Measurements from ENCODE around the gene NHSL1. TPM values are rescaled to one million over a fixed set of nuclear protein-coding genes. Genes with fewer than 3 reads are reported as not detected.

NHSL1 gene
- total RNA-seq, 2 experiments from 2014 or later, result 0.06 to 0.08 TPM

DNA sequence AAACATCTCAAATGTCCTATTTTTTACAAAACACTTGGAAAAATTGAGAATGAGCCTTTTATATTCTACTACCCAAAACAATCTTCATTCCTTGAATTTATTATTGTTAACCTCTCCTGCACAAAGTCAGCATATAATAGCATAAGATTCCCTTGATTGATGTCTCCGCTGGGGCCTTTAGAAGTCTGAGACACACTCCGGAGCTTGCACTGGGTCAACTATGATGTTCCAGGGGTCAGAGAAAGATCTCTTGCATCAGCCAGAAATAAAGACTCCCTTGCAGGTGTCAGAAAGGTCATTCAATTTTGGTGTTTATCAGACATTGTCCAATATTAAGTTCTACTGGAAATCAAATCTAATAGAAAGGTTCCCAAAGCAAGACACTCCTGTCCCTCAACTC lies 29.7 kb upstream of the NHSL1 start:
- Mint-ChIP-seq H3K27me3 (peaks cover 13% of the 10 kb centered on the region), H3K36me3 (ENCODE audit: low read depth) (no peaks in the 10 kb centered on the region), H3K4me3 (no peak overlapping the region), H3K27ac (no peak overlapping the region), H3K4me1 (ENCODE audit: low read depth) (no peaks in the 10 kb centered on the region), H3K9me3 (no peaks in the 10 kb centered on the region)
- TF ChIP-seq, protein P1, sequence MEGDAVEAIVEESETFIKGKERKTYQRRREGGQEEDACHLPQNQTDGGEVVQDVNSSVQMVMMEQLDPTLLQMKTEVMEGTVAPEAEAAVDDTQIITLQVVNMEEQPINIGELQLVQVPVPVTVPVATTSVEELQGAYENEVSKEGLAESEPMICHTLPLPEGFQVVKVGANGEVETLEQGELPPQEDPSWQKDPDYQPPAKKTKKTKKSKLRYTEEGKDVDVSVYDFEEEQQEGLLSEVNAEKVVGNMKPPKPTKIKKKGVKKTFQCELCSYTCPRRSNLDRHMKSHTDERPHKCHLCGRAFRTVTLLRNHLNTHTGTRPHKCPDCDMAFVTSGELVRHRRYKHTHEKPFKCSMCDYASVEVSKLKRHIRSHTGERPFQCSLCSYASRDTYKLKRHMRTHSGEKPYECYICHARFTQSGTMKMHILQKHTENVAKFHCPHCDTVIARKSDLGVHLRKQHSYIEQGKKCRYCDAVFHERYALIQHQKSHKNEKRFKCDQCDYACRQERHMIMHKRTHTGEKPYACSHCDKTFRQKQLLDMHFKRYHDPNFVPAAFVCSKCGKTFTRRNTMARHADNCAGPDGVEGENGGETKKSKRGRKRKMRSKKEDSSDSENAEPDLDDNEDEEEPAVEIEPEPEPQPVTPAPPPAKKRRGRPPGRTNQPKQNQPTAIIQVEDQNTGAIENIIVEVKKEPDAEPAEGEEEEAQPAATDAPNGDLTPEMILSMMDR (IDR thresholded peaks at IDR 0.05), result no peak
- H3K36me3 ChIP-seq (ENCODE audit: insufficient read depth, low read length), result no peaks in the 10 kb centered on the region
- H3K4me3 ChIP-seq (ENCODE audit: low read length), result no peak overlapping the region
- intact Hi-C loops (cut with DNase I, micrococcal nuclease), result no loop called here
- ChIA-PET CTCF (no interaction called here), POLR2A (no interaction called here)
- no peaks in the 10 kb centered on the region for H3K4me1 ChIP-seq (ENCODE audit: insufficient read depth, low read length)
- peaks cover 8 to 12% of the 10 kb centered on the region in 2 experiments for H3K27me3 ChIP-seq (ENCODE audit: control insufficient read depth in 1 of 2, insufficient read depth in 2 of 2, low read length in 2 of 2)
- DNase-seq (no peak), ATAC-seq (ENCODE audit: poor library complexity) (no peak)
- H3K9me3 ChIP-seq (ENCODE audit: control insufficient read depth in 1 of 2, insufficient read depth in 1 of 2, low read length in 2 of 2), result no peaks in the 10 kb centered on the region
- no peak overlapping the region for H3K27ac ChIP-seq (ENCODE audit: low read depth in 1 of 2, low read length in 2 of 2)

DNA sequence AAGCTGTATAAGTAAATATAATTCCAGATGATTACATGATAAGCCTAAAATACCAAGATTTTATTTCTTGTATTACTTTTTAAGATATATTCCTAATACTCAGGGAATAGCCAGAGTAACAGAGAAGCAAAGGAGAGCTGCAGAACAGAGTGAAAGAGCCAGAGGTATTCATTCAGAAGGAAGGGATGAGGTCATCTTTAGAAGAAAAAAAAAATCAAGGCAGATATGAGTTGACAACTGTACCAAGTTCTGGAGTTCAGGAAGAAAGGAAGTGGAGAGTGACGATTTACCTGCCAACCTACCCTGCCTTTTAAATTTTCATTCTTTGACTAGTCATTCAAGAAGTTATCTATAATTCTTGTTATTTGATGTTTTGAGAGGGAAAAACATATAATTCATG lies 28.8 kb upstream of the NHSL1 start:
- TF ChIP-seq, protein P1 (IDR thresholded peaks at IDR 0.05), result no peak
- Mint-ChIP-seq H3K27me3 (peaks cover 13% of the 10 kb centered on the region), H3K4me3 (no peak overlapping the region), H3K4me1 (ENCODE audit: low read depth) (no peaks in the 10 kb centered on the region), H3K36me3 (ENCODE audit: low read depth) (no peaks in the 10 kb centered on the region), H3K27ac (no peak overlapping the region), H3K9me3 (no peaks in the 10 kb centered on the region)
- no peak for DNase-seq
- intact Hi-C loops (cut with DNase I, micrococcal nuclease), result no loop called here
- Histone ChIP-seq H3K27ac (ENCODE audit: low read depth in 1 of 2, low read length in 2 of 2) (no peak overlapping the region), H3K9me3 (ENCODE audit: control insufficient read depth in 1 of 2, insufficient read depth in 1 of 2, low read length in 2 of 2) (no peaks in the 10 kb centered on the region), H3K4me3 (ENCODE audit: low read length) (no peak overlapping the region), H3K4me1 (ENCODE audit: insufficient read depth, low read length) (no peaks in the 10 kb centered on the region), H3K36me3 (ENCODE audit: insufficient read depth, low read length) (no peaks in the 10 kb centered on the region), H3K27me3 (ENCODE audit: control insufficient read depth in 1 of 2, insufficient read depth in 2 of 2, low read length in 2 of 2) (peaks cover 8 to 12% of the 10 kb centered on the region in 2 experiments)
- no peak for ATAC-seq (ENCODE audit: poor library complexity)
- ChIA-PET POLR2A (no interaction called here), CTCF (interaction anchor here (1.4 kb wide), 1 partner anchor 9 kb away, joined by 3 read pairs; no protein-coding TSS in a partner anchor)

DNA sequence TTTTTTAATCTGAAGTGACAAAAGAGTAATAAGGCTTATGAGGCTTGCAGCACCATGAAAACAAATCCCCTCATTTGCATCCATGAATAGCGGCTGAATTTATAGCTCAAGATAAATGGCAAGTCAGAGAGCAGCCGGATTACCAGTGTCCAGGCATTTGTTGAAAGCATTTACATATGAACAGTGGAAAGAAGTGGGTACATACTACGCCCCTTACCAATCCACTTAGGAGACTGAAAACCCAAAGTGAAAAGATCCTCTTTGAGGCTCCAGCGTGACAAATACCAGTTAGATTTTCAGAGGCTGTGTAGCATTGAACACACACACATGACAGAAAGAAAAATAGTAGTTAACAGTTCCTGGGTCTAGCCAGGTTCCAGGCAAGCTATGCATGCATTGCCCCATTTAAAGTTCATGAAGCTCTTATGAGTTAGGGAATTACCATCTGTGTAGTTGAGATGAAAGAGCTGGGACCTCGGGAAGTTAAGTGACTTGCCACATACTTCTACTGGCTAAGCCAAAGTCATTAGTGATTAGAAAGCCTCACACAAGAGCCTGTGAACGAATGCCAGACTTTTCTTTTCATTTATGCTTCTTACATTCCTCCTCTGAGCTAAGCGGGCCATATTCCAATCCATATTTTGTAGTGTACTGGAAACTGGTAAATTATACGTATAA lies 28.3 kb upstream of the NHSL1 start:
- DNase-seq (no peak), ATAC-seq (ENCODE audit: poor library complexity) (no peak)
- H3K4me1 ChIP-seq (ENCODE audit: insufficient read depth, low read length), result no peaks in the 10 kb centered on the region
- H3K9me3 ChIP-seq (ENCODE audit: control insufficient read depth in 1 of 2, insufficient read depth in 1 of 2, low read length in 2 of 2), result no peaks in the 10 kb centered on the region
- Mint-ChIP-seq H3K36me3 (ENCODE audit: low read depth) (no peaks in the 10 kb centered on the region), H3K9me3 (no peaks in the 10 kb centered on the region), H3K27ac (no peak overlapping the region), H3K4me3 (no peak overlapping the region), H3K27me3 (peaks cover 8% of the 10 kb centered on the region), H3K4me1 (ENCODE audit: low read depth) (no peaks in the 10 kb centered on the region)
- H3K4me3 ChIP-seq (ENCODE audit: low read length), result no peak overlapping the region
- ChIA-PET POLR2A (no interaction called here), CTCF (interaction anchor here (1.4 kb wide), 1 partner anchor 9 kb away, joined by 3 read pairs; no protein-coding TSS in a partner anchor)
- H3K36me3 ChIP-seq (ENCODE audit: insufficient read depth, low read length), result no peaks in the 10 kb centered on the region
- H3K27ac ChIP-seq (ENCODE audit: low read depth in 1 of 2, low read length in 2 of 2), result no peak overlapping the region
- peaks cover 8 to 12% of the 10 kb centered on the region in 2 experiments for H3K27me3 ChIP-seq (ENCODE audit: control insufficient read depth in 1 of 2, insufficient read depth in 2 of 2, low read length in 2 of 2)
- TF ChIP-seq, protein P1 (IDR thresholded peaks at IDR 0.05), result no peak
- intact Hi-C loops (cut with DNase I, micrococcal nuclease), result no loop called here
